BLaER1 treated with 17β-estradiol and CSF1 and Interleukin-3, amounts not matched to agents 10 nM and 100 nM (cell line): ENCODE measurements around the gene HECTD2.

Experiments used
- H3K27ac ChIP-seq, 11 experiments: shearing (Covaris generic); formaldehyde crosslinking; 2 replicates each; pipeline ENCODE4 v1.8.1; 2022
- H3K27me3 ChIP-seq, 11 experiments: shearing (Covaris generic); formaldehyde crosslinking; 2 replicates each; pipeline ENCODE4 v1.8.1; 2022
- H3K36me3 ChIP-seq, 11 experiments: shearing (Covaris generic); formaldehyde crosslinking; 2 replicates each; pipeline ENCODE4 v1.8.1; 2022
- H3K4me1 ChIP-seq, 10 experiments: shearing (Covaris generic); formaldehyde crosslinking; 2 replicates each; pipeline ENCODE4 v1.8.1; 2022
- H3K4me2 ChIP-seq, 11 experiments: shearing (Covaris generic); formaldehyde crosslinking; 2 replicates each; pipeline ENCODE4 v1.8.1; 2022
- H3K4me3 ChIP-seq, 10 experiments: shearing (Covaris generic); formaldehyde crosslinking; 2 replicates each; pipeline ENCODE4 v1.8.1; 2022
- H3K9ac ChIP-seq, 11 experiments: shearing (Covaris generic); formaldehyde crosslinking; 2 replicates each; pipeline ENCODE4 v1.8.1; 2022
- H3K9me3 ChIP-seq, 11 experiments: shearing (Covaris generic); formaldehyde crosslinking; replicated peaks in 1 of 11; 2 replicates each; pipeline ENCODE4 v1.8.1; 2022
- H4K20me1 ChIP-seq, 11 experiments: shearing (Covaris generic); formaldehyde crosslinking; 2 replicates each; pipeline ENCODE4 v1.8.1; 2022
- Cebpa-rat ChIP-seq, 11 experiments: shearing (Covaris generic); IDR thresholded peaks; 2 replicates each; pipeline ENCODE4 v1.8.1; 2022

Gene HECTD2

GRCh38 chr10:91410638-91411371, 661 bp downstream of the HECTD2 start:
- H3K4me1 ChIP-seq, result peaks cover 6 to 59% (median 20%) of the 10 kb centered on the region in 10 experiments
- peak overlapping the region; percentile 69 to 92 (median 85) for H3K4me3 ChIP-seq
- H3K4me2 ChIP-seq, result peak overlapping the region; percentile 68 to 90 (median 84)
- H3K36me3 ChIP-seq, result no peaks in the 10 kb centered on the region
- no peaks in the 10 kb centered on the region for H3K27me3 ChIP-seq
- peak overlapping the region; percentile 94 to 100 (median 99) for H3K9ac ChIP-seq
- peak overlapping the region; percentile 98 to 100 (median 99) for H3K27ac ChIP-seq
- TF ChIP-seq Cebpa-rat (IDR thresholded peaks at IDR 0.05), result no peak
- H4K20me1 ChIP-seq, result no peaks in the 10 kb centered on the region
- no peaks in the 10 kb centered on the region for H3K9me3 ChIP-seq

GRCh38 chr10:91411621-91412020, 1.5 kb downstream of the HECTD2 start:
- H3K36me3 ChIP-seq, result no peaks in the 10 kb centered on the region
- no peaks in the 10 kb centered on the region for H3K9me3 ChIP-seq
- TF ChIP-seq Cebpa-rat (IDR thresholded peaks at IDR 0.05), result no peak
- no peaks in the 10 kb centered on the region for H4K20me1 ChIP-seq
- no peak overlapping the region for H3K27ac ChIP-seq
- no peaks in the 10 kb centered on the region for H3K27me3 ChIP-seq
- H3K4me1 ChIP-seq, result peaks cover 10 to 67% (median 20%) of the 10 kb centered on the region in 10 experiments
- H3K9ac ChIP-seq, result peak overlapping the region in 4 of 11 experiments; percentile 98 to 100 (median 100); a peak in 5 of 22 replicates
- peak overlapping the region in 4 of 10 experiments; percentile 20 to 78 (median 70); a peak in 6 of 20 replicates for H3K4me3 ChIP-seq
- peak overlapping the region; percentile 28 to 90 (median 84); a peak in 18 of 22 replicates for H3K4me2 ChIP-seq

- no peaks in the 10 kb centered on the region for H3K9me3 ChIP-seq
- no peak overlapping the region for H3K27ac ChIP-seq
- no peak overlapping the region for H3K4me3 ChIP-seq
- H3K27me3 ChIP-seq, result no peaks in the 10 kb centered on the region
- TF ChIP-seq Cebpa-rat (IDR thresholded peaks at IDR 0.05), result no peak
- peaks cover 11 to 74% (median 20%) of the 10 kb centered on the region in 10 experiments for H3K4me1 ChIP-seq
- peak overlapping the region in 3 of 11 experiments; percentile 86 to 90 (median 88); a peak in 7 of 22 replicates for H3K4me2 ChIP-seq
- peak overlapping the region in 1 of 11 experiments; percentile 17; a peak in 1 of 22 replicates for H3K9ac ChIP-seq
- H4K20me1 ChIP-seq, result no peaks in the 10 kb centered on the region
- no peaks in the 10 kb centered on the region for H3K36me3 ChIP-seq
Measured at GRCh38 chr10:91412354-91413087, 2.4 kb downstream of the HECTD2 start.

GRCh38 chr10:91415816-91416215, 5.7 kb downstream of the HECTD2 start:
- H3K4me3 ChIP-seq, result no peak overlapping the region
- H3K9ac ChIP-seq, result no peak overlapping the region
- TF ChIP-seq Cebpa-rat (IDR thresholded peaks at IDR 0.05), result no peak
- no peaks in the 10 kb centered on the region for H3K9me3 ChIP-seq
- H3K4me2 ChIP-seq, result peak overlapping the region in 5 of 11 experiments; percentile 2 to 90 (median 84); a peak in 6 of 22 replicates
- no peak overlapping the region for H3K27ac ChIP-seq
- no peaks in the 10 kb centered on the region for H3K36me3 ChIP-seq
- no peaks in the 10 kb centered on the region for H3K27me3 ChIP-seq
- H4K20me1 ChIP-seq, result no peaks in the 10 kb centered on the region
- H3K4me1 ChIP-seq, result peaks cover 4 to 94% (median 12%) of the 10 kb centered on the region in 10 experiments

GRCh38 chr10:91416339-91416855, 6.3 kb downstream of the HECTD2 start:
- Histone ChIP-seq H4K20me1 (no peaks in the 10 kb centered on the region), H3K4me2 (peak overlapping the region in 4 of 11 experiments; percentile 29 to 90 (median 85); a peak in 7 of 22 replicates), H3K9me3 (no peaks in the 10 kb centered on the region), H3K4me1 (peaks cover 0 to 94% (median 7%) of the 10 kb centered on the region in 10 experiments; a peak in 16 of 20 replicates), H3K27ac (peak overlapping the region in 1 of 11 experiments; percentile 22; a peak in 2 of 22 replicates), H3K9ac (peak overlapping the region in 1 of 11 experiments; percentile 36; a peak in 1 of 22 replicates), H3K4me3 (no peak overlapping the region; a peak in 1 of 20 replicates), H3K27me3 (no peaks in the 10 kb centered on the region), H3K36me3 (no peaks in the 10 kb centered on the region)
- no peak for TF ChIP-seq Cebpa-rat (IDR thresholded peaks at IDR 0.05)

- Histone ChIP-seq H3K27me3 (no peaks in the 10 kb centered on the region), H3K36me3 (no peaks in the 10 kb centered on the region), H3K4me3 (no peak overlapping the region; a peak in 1 of 20 replicates), H4K20me1 (no peaks in the 10 kb centered on the region), H3K4me2 (peak overlapping the region in 3 of 11 experiments; percentile 67 to 75 (median 72); a peak in 4 of 22 replicates), H3K27ac (peak overlapping the region in 4 of 11 experiments; percentile 12 to 63 (median 41); a peak in 7 of 22 replicates), H3K9ac (peak overlapping the region in 2 of 11 experiments; percentile 30 to 39; a peak in 2 of 22 replicates), H3K4me1 (peaks cover 0 to 82% (median 6%) of the 10 kb centered on the region in 10 experiments; a peak in 11 of 20 replicates), H3K9me3 (no peaks in the 10 kb centered on the region)
- no peak for TF ChIP-seq Cebpa-rat (IDR thresholded peaks at IDR 0.05)
Measured at GRCh38 chr10:91418416-91418815, 8.3 kb downstream of the HECTD2 start.

- H3K4me3 ChIP-seq, result no peak overlapping the region
- no peak for TF ChIP-seq Cebpa-rat (IDR thresholded peaks at IDR 0.05)
- peaks cover 0 to 62% (median 3%) of the 10 kb centered on the region in 10 experiments; a peak in 10 of 20 replicates for H3K4me1 ChIP-seq
- no peaks in the 10 kb centered on the region for H3K9me3 ChIP-seq
- H3K9ac ChIP-seq, result no peak overlapping the region
- no peaks in the 10 kb centered on the region for H3K27me3 ChIP-seq
- H3K36me3 ChIP-seq, result no peaks in the 10 kb centered on the region
- H4K20me1 ChIP-seq, result 0 out of 22 replicates have a peak, but pooled peaks cover 0 to 3% (median 0%) of the 10 kb centered on the region in 11 experiments
- peak overlapping the region in 1 of 11 experiments; percentile 48; a peak in 3 of 22 replicates for H3K27ac ChIP-seq
- peak overlapping the region in 5 of 11 experiments; percentile 13 to 82 (median 72); a peak in 8 of 22 replicates for H3K4me2 ChIP-seq
Measured at GRCh38 chr10:91420868-91421267, 10.7 kb downstream of the HECTD2 start.

GRCh38 chr10:91422915-91423314, 12.8 kb downstream of the HECTD2 start:
- no peak overlapping the region for H3K4me2 ChIP-seq
- H3K9ac ChIP-seq, result no peak overlapping the region
- no peak overlapping the region for H3K4me3 ChIP-seq
- H3K27me3 ChIP-seq, result no peaks in the 10 kb centered on the region
- no peak for TF ChIP-seq Cebpa-rat (IDR thresholded peaks at IDR 0.05)
- peaks cover 0 to 45% (median 0%) of the 10 kb centered on the region in 10 experiments; a peak in 7 of 20 replicates for H3K4me1 ChIP-seq
- H3K27ac ChIP-seq, result no peak overlapping the region
- no peaks in the 10 kb centered on the region for H3K9me3 ChIP-seq
- H4K20me1 ChIP-seq, result 0 out of 22 replicates have a peak, but pooled peaks cover 0 to 3% (median 0%) of the 10 kb centered on the region in 11 experiments
- no peaks in the 10 kb centered on the region; a peak in 1 of 22 replicates for H3K36me3 ChIP-seq
